NCI-H82 treated with DMSO at 0.1 percent for 48 hours (cell line): ENCODE measurements around the gene TEX11.
"Not testable (repeated sequence)": the region's sequence is repeated elsewhere in the genome, so short reads cannot be mapped to it uniquely, and the experiment has no call there.

ENCODE experiments used
- DNase-seq: peaks from one replicate; lab custom pipeline; 2025; ENCODE audit not compliant: unreplicated experiment; lab: John Stamatoyannopoulos, UW

TEX11 gene

GRCh38 chrX:70613295-70613694 is 295.2 kb downstream of the TEX11 start:
- DNase-seq: no peak

- DNase-seq: no peak
These were observed 303.2 kb downstream of the TEX11 start for GRCh38 chrX:70605352-70605751.

GRCh38 chrX:70592091-70592490 is 316.4 kb downstream of the TEX11 start:
- DNase-seq: no peak

DNA sequence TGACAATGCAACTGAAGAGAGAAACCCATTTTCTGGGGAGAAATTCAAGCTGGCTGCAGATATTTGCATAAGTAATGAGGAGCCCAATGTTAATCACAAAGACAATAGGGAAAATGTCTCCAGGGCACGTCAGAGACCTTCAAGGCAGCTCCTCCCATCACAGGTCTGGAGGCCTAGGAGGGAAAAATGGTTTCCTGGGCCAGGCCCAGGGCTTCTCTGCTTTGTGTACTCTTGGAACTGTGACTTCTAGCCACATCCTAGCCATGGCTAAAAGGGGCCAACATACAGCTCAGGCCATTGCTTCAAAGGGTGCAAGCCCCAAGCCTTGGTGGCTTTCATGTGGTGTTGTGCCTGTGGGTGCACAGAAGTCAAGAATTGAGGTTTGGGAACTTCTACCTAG is 321.4 kb downstream of the TEX11 start:
- not testable (repeated sequence) for DNase-seq

GRCh38 chrX:70577442-70577841 is 331.1 kb downstream of the TEX11 start:
- DNase-seq: no peak

DNA sequence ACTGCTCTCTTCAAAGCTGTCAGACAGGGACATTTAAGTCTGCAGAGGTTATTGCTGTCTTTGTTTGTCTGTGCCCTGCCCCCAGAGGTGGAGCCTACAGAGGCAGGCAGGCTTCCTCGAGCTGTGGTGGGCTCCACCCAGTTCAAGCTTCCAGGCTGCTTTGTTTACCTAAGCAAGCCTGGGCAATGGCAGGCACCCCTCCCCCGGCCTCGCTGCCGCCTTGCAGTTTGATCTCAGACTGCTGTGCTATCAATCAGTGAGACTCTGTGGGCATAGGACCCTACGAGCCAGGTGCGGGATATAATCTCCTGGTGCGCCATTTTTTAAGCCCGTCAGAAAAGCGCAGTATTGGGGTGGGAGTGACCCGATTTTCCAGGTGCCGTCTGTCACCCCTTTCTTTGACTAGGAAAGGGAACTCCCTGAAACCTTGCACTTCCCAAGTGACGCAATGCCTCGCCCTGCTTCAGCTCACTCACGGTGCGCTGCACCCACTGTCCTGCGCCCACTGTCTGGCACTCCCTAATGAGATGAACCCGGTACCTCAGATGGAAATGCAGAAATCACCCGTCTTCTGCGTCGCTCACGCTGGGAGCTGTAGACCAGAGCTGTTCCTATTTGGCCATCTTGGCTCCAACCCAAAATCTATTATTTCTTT is 338.5 kb downstream of the TEX11 start:
- not testable (repeated sequence) for DNase-seq

GRCh38 chrX:70554948-70555347 is 353.6 kb downstream of the TEX11 start:
- DNase-seq: no peak

DNA sequence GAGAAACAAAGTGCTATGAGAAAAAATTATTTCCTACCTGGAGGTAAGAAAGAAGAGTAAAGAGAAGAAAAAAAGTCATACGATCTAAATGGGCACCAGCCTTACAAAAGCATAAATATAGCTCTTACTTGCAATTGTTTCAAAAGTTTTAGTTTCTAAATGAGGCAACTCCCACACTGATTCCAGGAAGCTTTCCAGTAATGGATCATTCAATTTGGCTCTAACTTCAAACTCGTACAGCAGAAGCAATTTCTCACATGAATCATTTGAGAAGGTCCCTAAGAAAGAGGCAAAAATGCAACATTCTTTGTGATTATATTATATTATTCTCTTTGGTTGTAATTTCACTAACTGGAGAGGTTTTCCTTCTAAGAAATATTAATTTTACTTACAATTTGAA is 354.0 kb downstream of the TEX11 start:
- DNase-seq: no peak

GRCh38 chrX:70554081-70554480 is 354.4 kb downstream of the TEX11 start:
- DNase-seq: no peak

DNA sequence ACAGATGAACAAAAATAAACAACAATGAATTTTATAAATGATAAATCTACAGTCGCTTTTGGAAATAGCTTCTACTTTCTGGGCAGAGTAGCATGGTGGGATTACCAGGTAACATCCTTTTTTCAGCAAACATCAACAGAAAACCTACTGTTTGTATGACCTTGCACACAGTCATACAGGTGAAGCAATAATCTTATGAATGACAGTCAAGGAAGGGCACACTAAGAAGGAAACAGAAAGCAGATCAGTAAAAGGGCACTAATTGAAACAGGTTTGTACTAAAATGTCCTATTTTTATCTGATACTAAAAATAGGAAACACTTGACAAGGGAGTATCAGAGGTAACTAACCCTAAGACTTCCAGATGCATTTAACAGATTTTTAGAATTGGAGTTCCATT is 355.0 kb downstream of the TEX11 start:
- DNase-seq: no peak

GRCh38 chrX:70552130-70552704 is 356.3 kb downstream of the TEX11 start:
- no peak for DNase-seq

DNA sequence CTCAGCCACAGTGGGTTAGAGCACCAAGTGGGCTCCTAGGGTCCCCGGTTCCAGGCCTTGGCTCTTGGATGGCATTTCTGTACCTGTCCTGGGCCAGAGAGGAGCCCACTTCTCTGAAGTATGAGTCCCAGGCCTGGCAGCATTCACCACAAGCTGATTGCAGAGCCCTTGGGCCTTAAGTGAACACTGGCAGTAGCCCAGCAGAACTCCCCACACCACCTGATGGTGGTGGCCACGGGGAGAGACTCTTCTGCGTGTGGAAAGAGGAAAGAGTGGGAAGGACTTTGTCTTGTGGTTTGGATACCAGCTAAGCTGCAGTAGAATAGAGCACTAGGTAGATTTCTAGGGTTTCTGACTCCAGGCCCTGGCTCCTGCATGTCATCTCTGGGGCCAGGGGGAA is 359.1 kb downstream of the TEX11 start:
- no peak for DNase-seq

DNA sequence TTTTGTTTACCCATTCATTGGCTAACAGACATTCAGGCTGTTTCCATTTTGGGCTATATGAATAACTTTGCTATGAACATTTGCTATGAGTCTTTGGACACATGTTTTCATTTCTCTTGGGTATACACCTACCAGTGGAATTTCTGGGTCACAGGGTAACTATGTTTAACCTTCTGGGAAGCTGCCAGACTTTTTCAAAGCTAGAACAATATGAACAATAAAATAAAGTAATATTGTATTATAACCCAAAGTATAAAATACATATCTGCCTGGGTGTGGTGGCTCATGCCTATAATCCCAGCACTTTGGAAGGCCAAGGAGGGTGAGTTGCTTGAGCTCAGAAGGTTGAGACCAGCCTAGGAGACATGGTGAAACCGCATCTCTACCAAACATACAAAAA is 373.3 kb downstream of the TEX11 start:
- DNase-seq: no peak

GRCh38 chrX:70527610-70528345 is 380.7 kb downstream of the TEX11 start:
- DNase-seq: no peak

GRCh38 chrX:70527053-70527452 is 381.5 kb downstream of the TEX11 start:
- no peak for DNase-seq

GRCh38 chrX:70525733-70526132 is 382.8 kb downstream of the TEX11 start:
- no peak for DNase-seq

DNA sequence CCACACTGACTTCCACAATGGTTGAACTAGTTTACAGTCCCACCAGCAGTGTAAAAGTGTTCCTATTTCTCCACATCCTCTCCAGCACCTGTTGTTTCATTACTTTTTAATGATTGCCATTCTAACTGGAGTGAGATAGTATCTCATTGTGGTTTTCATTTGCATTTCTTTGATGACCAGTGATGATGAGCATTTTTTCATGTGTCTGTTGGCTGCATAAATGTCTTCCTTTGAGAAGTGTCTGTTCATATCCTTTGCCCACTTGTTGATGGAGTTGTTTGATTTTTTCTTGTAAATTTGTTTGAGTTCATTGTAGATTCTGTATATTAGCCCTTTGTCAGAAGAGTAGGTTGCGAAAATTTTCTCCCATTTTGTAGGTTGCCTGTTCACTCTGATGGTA is 392.8 kb downstream of the TEX11 start:
- DNase-seq: not testable (repeated sequence)

DNA sequence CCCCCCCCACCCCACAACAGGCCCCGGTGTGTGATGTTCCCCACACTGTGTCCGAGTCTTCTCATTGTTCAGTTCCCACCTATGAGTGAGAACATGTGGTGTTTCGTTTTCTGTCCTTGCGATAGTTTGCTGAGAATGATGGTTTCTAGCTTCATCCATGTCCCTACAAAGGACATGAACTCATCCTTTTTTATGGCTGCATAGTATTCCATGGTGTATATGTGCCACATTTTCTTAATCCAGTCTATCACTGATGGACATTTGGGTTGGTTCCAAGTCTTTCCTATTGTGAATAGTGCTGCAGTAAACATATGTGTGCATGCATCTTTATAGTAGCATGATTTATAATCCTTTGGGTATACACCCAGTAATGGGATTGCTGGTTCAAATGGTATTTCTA is 393.2 kb downstream of the TEX11 start:
- DNase-seq: not testable (repeated sequence)

DNA sequence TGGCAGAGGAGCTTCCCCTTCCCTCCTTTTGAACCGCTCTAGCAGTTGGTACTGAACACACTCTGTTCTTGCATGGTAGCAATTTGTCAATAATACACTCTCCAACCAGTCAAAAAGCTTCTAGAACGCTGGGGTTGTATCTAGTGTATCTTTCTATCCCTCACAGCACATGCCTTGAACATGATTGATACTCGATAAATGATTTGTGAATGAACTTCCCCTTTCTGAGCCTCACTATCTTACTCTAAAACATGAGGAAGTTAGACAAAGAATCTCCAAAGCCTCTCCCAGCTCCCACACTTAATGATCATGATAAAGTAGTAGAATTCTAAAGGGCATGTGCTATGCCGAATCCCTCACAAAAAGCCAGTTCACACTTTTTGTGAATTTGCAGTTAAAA is 399.4 kb downstream of the TEX11 start:
- DNase-seq: no peak

GRCh38 chrX:70508296-70508911 is 400.1 kb downstream of the TEX11 start:
- no peak for DNase-seq

GRCh38 chrX:70505451-70505841 is 403.1 kb downstream of the TEX11 start:
- peak; percentile 6 for DNase-seq
